Pancreas (tissue), 10 donors: ENCODE data around the gene LGALS14. TPM values are rescaled to one million over a fixed set of nuclear protein-coding genes. Genes with fewer than 3 reads are reported as not detected.

Experiments used
- ATAC-seq, 4 donors: fragments of 200-7000 bp; cut with Tn5 transposase; one replicate each; pipeline versions ENCODE4 v1.8.0 to v1.9.1; 2020; ENCODE audit warnings: mild to moderate bottlenecking in 4 of 4, moderate library complexity in 4 of 4
- DNase-seq, 6 donors: peaks; one replicate each; pipeline ENCODE4 v3.0.0-alpha.2; 2020
- FAIRE-seq: peaks from 2 replicates; lab custom pipeline; 2012; peaks lifted over from hg19 to GRCh38; lab: Jason Lieb, UNC
- H3K27ac ChIP-seq, 4 donors: fragments of 200-600 bp; sonication (generic); 1 replicate in 3 of 4; 2 replicates in 1 of 4; pipeline versions ENCODE4 v1.5.0 to v1.8.0; 2020
- H3K27me3 ChIP-seq, 4 donors: fragments of 200-600 bp; one replicate each; pipeline ENCODE4 v1.8.0; 2021
- H3K36me3 ChIP-seq, 3 donors: fragments of 200-600 bp; sonication (generic) in 1 of 3; one replicate each; pipeline versions ENCODE4 v1.5.0 to v1.8.0; 2020 to 2021
- H3K4me1 ChIP-seq, 3 donors: fragments of 200-600 bp; one replicate each; pipeline ENCODE4 v1.8.0; 2021
- H3K4me3 ChIP-seq, 4 donors: fragments of 200-600 bp; sonication (generic) in 2 of 4; one replicate each; pipeline versions ENCODE4 v1.5.0 to v1.8.0; 2020 to 2021
- H3K9me3 ChIP-seq, 4 donors: fragments of 200-600 bp; one replicate each; pipeline ENCODE4 v1.8.0; 2021
- CTCF ChIP-seq, 4 donors: fragments of 200-600 bp; sonication (generic) in 3 of 4; IDR thresholded peaks; one replicate each; pipeline versions ENCODE4 v1.5.0 to v1.8.0; 2021; ENCODE audit warnings: antibody characterized with exemption in 4 of 4
- WGBS, 2 donors: extraction: QIAGEN DNeasy Blood & Tissue Kit; methylation state at CpG; one replicate each; pipeline ENCODE4 v1.1.7; 2013; 5-methylcytosine and 5-hydroxymethylcytosine counted together
- intact Hi-C, 3 donors: fragments of 100-400 bp; cut with DNase I; formaldehyde crosslinking; loops; one replicate each; pipeline versions ENCODE4 v1.11.1 to v1.14.2; 2022
- polyA plus RNA-seq, 2 donors: library from polyadenylated mRNA; stranded (reverse); fragments of 200-250 nt; gene quantifications; one replicate each; pipeline ENCODE4 v1.2.3, GENCODE V29; 2013
- total RNA-seq, 6 donors: library from RNA; stranded (reverse); fragmentation: NEBNext Ultra II Directional in 4 of 6; extraction: Animal tissue kit (Norgen Biotek cat#: 25700) in 4 of 6; gene quantifications; one replicate each; pipeline versions ENCODE4 v1.2.1 to v1.2.4, GENCODE V29; 2021 to 2023
- donor health status: healthy with polysubstance abuse.
- donor health status: DM: no; HTN: no; CAD: no; lungs with moderate emphysema.
- donor health status: DM: no; HTN: no; CAD: no.
- donor health status: control.
- donor health status: control.
- donor health status: Bipolar disorder and iron deficiency.
- donor health status: DM: yes; HTN: yes; CAD: no.
- donor health status: DM: no; HTN: no; CAD: no.
- donor health status: DM: no; HTN: no; CAD: no.
- donor health status: DM: yes; HTN: yes; CAD: no.

The LGALS14 gene
- total and polyA plus RNA-seq, 8 donors: not detected

DNA sequence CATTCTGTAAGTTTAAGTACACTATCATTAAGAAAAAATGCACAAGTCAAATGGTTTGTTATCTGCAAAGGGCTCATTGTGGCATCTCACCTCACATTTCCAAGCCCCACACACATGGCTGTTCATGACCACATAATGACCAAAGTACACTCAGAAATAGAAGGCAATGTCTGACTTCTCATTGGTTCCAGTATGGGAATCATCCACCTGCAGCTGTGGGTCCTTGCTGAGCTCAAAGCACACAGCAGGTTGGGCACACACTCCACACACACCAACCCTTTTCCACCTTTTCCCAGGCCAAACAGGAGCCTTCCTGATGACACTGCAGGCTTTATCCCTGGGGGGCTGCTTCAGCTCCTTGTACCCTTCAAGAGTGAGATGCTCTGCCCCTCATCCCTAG, 21.7 kb downstream of the LGALS14 start:
- H3K27me3 ChIP-seq: no peaks in the 10 kb centered on the region
- FAIRE-seq: no peak

DNA sequence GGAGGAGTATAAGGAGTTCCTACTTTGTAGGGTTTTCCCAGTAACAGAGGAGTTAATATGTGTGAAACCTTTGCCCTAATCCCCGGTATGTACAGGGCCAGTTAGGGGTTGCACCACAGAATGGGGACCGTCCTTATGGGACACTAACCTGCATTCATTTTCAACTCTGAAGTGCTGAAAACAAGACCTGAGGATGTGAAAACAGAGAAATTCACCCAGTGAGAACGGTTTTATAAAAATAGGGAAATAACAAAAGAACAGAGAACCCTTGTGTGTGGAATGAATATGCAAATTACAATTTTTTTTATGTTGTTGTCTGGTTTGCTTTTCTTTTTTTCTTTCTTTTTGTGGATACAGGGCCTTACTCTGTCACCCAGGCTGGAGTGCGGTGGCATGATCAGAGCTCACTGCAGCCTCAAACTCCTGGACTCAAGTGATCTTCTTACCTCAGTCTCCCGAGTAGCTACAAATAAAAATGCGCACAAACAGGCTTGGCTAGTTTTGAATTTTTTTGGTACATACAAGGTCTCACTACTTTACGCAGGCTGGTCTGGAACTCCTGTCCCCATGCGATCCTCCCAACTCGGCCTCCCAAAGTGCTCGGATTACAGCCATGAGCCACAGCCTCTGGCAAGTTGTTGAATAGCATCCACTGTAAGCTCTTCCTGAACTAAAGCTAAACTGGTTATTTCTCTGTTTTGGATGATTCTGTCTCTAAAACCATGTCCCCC, 23.0 kb downstream of the LGALS14 start:
- H3K9me3 ChIP-seq: no peaks in the 10 kb centered on the region
- 77 to 88% methylated on average over 10 of the region's 10 CpGs for WGBS, 2 donors
- no peak overlapping the region for H3K27ac ChIP-seq
- intact Hi-C loops: no loop called here
- H3K36me3 ChIP-seq: no peaks in the 10 kb centered on the region
- FAIRE-seq: no peak
- H3K4me1 ChIP-seq: no peaks in the 10 kb centered on the region
- H3K4me3 ChIP-seq: no peak overlapping the region
- H3K27me3 ChIP-seq: no peaks in the 10 kb centered on the region
- ATAC-seq: no peak
- no peak for DNase-seq
- TF ChIP-seq CTCF (IDR thresholded peaks at IDR 0.05): no peak

More for the DNA sequence above, 21.7 kb downstream of the LGALS14 start:
- no peak for TF ChIP-seq CTCF (IDR thresholded peaks at IDR 0.05)
- Histone ChIP-seq H3K4me1 (no peaks in the 10 kb centered on the region), H3K27ac (no peak overlapping the region), H3K36me3 (no peaks in the 10 kb centered on the region), H3K4me3 (no peak overlapping the region), H3K9me3 (no peaks in the 10 kb centered on the region)
- intact Hi-C loops: no loop called here
- ATAC-seq (peak in 2 of 4 donors; percentile 80 to 82), DNase-seq (peak in 2 of 6 donors; percentile 11 to 47)

GRCh38 chr19:39728040-39728439, 23.8 kb downstream of the LGALS14 start:
- intact Hi-C loops: no loop called here
- FAIRE-seq (no peak), ATAC-seq (no peak), DNase-seq (peak in 1 of 6 donors; percentile 8)
- H3K27ac ChIP-seq: no peak overlapping the region
- no peaks in the 10 kb centered on the region for H3K9me3 ChIP-seq
- no peaks in the 10 kb centered on the region for H3K27me3 ChIP-seq
- 42 to 44% methylated on average over 6 of the region's 6 CpGs for WGBS, 2 donors
- H3K4me3 ChIP-seq: no peak overlapping the region
- H3K36me3 ChIP-seq: no peaks in the 10 kb centered on the region
- no peaks in the 10 kb centered on the region for H3K4me1 ChIP-seq
- TF ChIP-seq CTCF (IDR thresholded peaks at IDR 0.05): no peak

- no peak for ATAC-seq
- WGBS, 2 donors: 48 to 72% methylated on average over 4 of the region's 4 CpGs
- no peak for TF ChIP-seq CTCF (IDR thresholded peaks at IDR 0.05)
- intact Hi-C loops: no loop called here
- Histone ChIP-seq H3K27ac (no peak overlapping the region), H3K36me3 (no peaks in the 10 kb centered on the region), H3K4me3 (no peak overlapping the region), H3K4me1 (no peaks in the 10 kb centered on the region), H3K9me3 (no peaks in the 10 kb centered on the region), H3K27me3 (no peaks in the 10 kb centered on the region)
- no peak for DNase-seq
- FAIRE-seq: no peak
Observed at GRCh38 chr19:39729594-39729993, 25.3 kb downstream of the LGALS14 start.

DNA sequence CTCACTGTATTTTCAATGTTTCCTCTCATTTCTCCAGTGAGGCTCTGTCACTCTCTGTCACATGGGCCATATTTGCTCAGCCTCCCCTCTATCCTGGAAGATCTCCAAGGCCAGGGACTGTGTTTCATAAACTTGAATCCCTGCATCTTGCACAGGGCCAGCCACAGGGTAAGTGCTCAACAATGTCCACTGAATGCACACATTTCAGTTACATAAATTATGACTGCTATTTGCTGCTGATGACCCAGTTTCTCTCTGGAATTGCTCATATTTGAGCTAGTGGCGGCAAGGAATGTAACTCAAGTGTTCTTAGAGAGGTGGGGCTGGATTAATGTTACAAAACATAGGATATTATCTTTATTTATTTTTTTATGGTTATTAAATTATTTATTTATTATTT, 27.4 kb downstream of the LGALS14 start:
- no peak for DNase-seq
- no peak overlapping the region for H3K4me3 ChIP-seq
- intact Hi-C loops: no loop called here
- no peak overlapping the region for H3K27ac ChIP-seq
- no peaks in the 10 kb centered on the region for H3K27me3 ChIP-seq
- H3K4me1 ChIP-seq: no peaks in the 10 kb centered on the region
- 89 to 91% methylated on average over 1 of the region's 1 CpG for WGBS, 2 donors
- no peak for FAIRE-seq
- TF ChIP-seq CTCF (IDR thresholded peaks at IDR 0.05): no peak
- peak in 1 of 4 donors; percentile 41 for ATAC-seq
- no peaks in the 10 kb centered on the region for H3K36me3 ChIP-seq
- H3K9me3 ChIP-seq: no peaks in the 10 kb centered on the region
